Brain microvascular endothelial cell (primary cell): ENCODE results near the gene ANKRD62.
A peak's percentile ranks its signal among the peaks of the same experiment; 100 is the strongest.

Experiments used
- DNase-seq: peaks from one replicate; pipeline ENCODE4 v3.0.0-alpha.2; 2020
- H3K27ac ChIP-seq: fragments of 250-450 bp; sonication (Bioruptor Pico); 2 replicates; pipeline ENCODE4 v1.5.1; 2020; ENCODE audit warnings: mild to moderate bottlenecking, moderate library complexity
- H3K27me3 ChIP-seq: fragments of 250-450 bp; sonication (Bioruptor Pico); replicated peaks from 2 replicates; pipeline ENCODE4 v1.5.1; 2020; ENCODE audit warnings: mild to moderate bottlenecking
- H3K36me3 ChIP-seq: fragments of 250-450 bp; sonication (Bioruptor Pico); replicated peaks from 2 replicates; pipeline ENCODE4 v1.5.1; 2020; ENCODE audit warnings: mild to moderate bottlenecking
- H3K4me3 ChIP-seq: 2 replicates; pipeline ENCODE4 v1.5.1; 2011; ENCODE audit warnings: low read depth, mild to moderate bottlenecking, control low read depth, low read length, moderate library complexity
- CTCF ChIP-seq: IDR thresholded peaks from 2 replicates; pipeline ENCODE4 v1.5.1; 2011; ENCODE audit warnings: low read depth, mild to moderate bottlenecking, moderate library complexity, low read length, control low read depth, inconsistent platforms; ENCODE audit errors: missing control alignments
- in situ Hi-C: cut with HindIII; loops from 2 replicates; pipeline ENCODE4 v1.10.0; 2017; ENCODE audit warnings: low sequenced_read_pairs, low pct_ligation_motif_present

Gene ANKRD62

GRCh38 chr18:12154361-12154760, 60.7 kb downstream of the ANKRD62 start:
- no peaks in the 10 kb centered on the region for H3K36me3 ChIP-seq
- DNase-seq, result no peak
- H3K4me3 ChIP-seq, result no peak overlapping the region
- H3K27ac ChIP-seq, result no peak overlapping the region
- H3K27me3 ChIP-seq, result no peaks in the 10 kb centered on the region
- TF ChIP-seq CTCF, result no peak
- in situ Hi-C loops, result no loop called here

GRCh38 chr18:12155996-12156395, 62.4 kb downstream of the ANKRD62 start:
- in situ Hi-C loops, result no loop called here
- Histone ChIP-seq H3K27ac (no peak overlapping the region), H3K4me3 (no peak overlapping the region), H3K27me3 (no peaks in the 10 kb centered on the region), H3K36me3 (no peaks in the 10 kb centered on the region)
- TF ChIP-seq CTCF, result no peak
- DNase-seq, result no peak

GRCh38 chr18:12159446-12159845, 65.8 kb downstream of the ANKRD62 start:
- no peak overlapping the region for H3K27ac ChIP-seq
- H3K36me3 ChIP-seq, result no peaks in the 10 kb centered on the region
- peak; percentile 79 for DNase-seq
- no peaks in the 10 kb centered on the region for H3K27me3 ChIP-seq
- in situ Hi-C loops, result no loop called here
- H3K4me3 ChIP-seq, result no peak overlapping the region
- no peak for TF ChIP-seq CTCF

GRCh38 chr18:12162786-12163185, 69.1 kb downstream of the ANKRD62 start:
- Histone ChIP-seq H3K36me3 (no peaks in the 10 kb centered on the region), H3K27ac (no peak overlapping the region), H3K4me3 (no peak overlapping the region), H3K27me3 (no peaks in the 10 kb centered on the region)
- in situ Hi-C loops, result no loop called here
- TF ChIP-seq CTCF, result no peak
- no peak for DNase-seq

GRCh38 chr18:12165038-12165768, 71.6 kb downstream of the ANKRD62 start:
- Histone ChIP-seq H3K36me3 (no peaks in the 10 kb centered on the region), H3K4me3 (no peak overlapping the region), H3K27me3 (no peaks in the 10 kb centered on the region), H3K27ac (no peak overlapping the region)
- TF ChIP-seq CTCF, result no peak
- DNase-seq, result no peak
- in situ Hi-C loops, result no loop called here
